ENCODE measurements around the gene FTO. TPM values are rescaled to one million over a fixed set of nuclear protein-coding genes. Genes with fewer than 3 reads are reported as not detected.

The FTO gene
- total RNA-seq, 2 donors from 2014 or later: 72.7 to 73.6 TPM

DNA sequence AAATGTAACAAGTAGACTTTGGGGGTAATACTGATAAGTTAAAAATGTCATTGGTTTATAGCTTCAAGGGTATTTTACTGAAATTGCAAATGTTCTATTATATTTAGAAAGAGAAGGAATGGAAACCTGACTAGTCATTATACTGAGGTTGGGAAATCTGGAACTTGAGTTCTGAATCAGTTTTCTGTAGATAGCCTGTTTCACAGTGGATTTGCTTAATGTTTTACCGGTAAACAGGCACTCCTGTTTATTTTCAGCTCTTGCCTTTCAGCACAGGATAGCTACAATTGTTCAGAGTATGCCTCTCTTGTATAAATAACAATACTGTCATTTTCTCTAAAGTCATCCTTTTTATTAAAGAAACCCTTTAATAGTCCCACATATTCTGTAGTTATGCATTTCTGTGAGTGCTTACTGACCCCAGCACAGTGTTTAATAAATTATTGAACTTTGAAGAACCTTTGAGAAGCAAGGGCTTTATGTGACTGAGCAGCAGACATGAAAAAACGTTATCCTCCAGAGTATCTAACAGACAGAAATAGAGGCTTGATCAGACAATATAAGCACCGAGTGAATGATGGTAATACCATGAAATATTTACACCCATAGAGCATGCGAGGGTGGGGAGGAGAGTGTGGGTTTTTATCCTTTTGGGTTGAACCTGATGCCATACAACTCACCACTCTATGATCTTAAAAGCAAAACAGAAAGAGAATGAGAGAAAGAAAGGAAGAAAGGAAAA is 58.2 kb downstream of the FTO start:
- no peaks in the 10 kb centered on the region for H3K36me3 ChIP-seq
- H3K4me3 ChIP-seq: no peak overlapping the region
- 74% methylated on average over 4 of the region's 4 CpGs for WGBS
- no peaks in the 10 kb centered on the region for H3K9me3 ChIP-seq
- TF ChIP-seq, protein P1, sequence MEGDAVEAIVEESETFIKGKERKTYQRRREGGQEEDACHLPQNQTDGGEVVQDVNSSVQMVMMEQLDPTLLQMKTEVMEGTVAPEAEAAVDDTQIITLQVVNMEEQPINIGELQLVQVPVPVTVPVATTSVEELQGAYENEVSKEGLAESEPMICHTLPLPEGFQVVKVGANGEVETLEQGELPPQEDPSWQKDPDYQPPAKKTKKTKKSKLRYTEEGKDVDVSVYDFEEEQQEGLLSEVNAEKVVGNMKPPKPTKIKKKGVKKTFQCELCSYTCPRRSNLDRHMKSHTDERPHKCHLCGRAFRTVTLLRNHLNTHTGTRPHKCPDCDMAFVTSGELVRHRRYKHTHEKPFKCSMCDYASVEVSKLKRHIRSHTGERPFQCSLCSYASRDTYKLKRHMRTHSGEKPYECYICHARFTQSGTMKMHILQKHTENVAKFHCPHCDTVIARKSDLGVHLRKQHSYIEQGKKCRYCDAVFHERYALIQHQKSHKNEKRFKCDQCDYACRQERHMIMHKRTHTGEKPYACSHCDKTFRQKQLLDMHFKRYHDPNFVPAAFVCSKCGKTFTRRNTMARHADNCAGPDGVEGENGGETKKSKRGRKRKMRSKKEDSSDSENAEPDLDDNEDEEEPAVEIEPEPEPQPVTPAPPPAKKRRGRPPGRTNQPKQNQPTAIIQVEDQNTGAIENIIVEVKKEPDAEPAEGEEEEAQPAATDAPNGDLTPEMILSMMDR (IDR thresholded peaks at IDR 0.05): no peak
- TF ChIP-seq POLR2AphosphoS5 (IDR thresholded peaks at IDR 0.05) (no peak), POLR2A (IDR thresholded peaks at IDR 0.05) (no peak)
- no peak overlapping the region for H3K27ac ChIP-seq
- no peaks in the 10 kb centered on the region for H3K27me3 ChIP-seq (replicated peaks; ENCODE audit: insufficient read depth)
- intact Hi-C loops (cut with DNase I): loop anchor here (10.0 kb wide), 1 partner anchor 1613 kb away; no protein-coding TSS in a partner anchor
- no peaks in the 10 kb centered on the region for H3K4me1 ChIP-seq (replicated peaks)
- DNase-seq (ENCODE audit: low spot score): no peak

DNA sequence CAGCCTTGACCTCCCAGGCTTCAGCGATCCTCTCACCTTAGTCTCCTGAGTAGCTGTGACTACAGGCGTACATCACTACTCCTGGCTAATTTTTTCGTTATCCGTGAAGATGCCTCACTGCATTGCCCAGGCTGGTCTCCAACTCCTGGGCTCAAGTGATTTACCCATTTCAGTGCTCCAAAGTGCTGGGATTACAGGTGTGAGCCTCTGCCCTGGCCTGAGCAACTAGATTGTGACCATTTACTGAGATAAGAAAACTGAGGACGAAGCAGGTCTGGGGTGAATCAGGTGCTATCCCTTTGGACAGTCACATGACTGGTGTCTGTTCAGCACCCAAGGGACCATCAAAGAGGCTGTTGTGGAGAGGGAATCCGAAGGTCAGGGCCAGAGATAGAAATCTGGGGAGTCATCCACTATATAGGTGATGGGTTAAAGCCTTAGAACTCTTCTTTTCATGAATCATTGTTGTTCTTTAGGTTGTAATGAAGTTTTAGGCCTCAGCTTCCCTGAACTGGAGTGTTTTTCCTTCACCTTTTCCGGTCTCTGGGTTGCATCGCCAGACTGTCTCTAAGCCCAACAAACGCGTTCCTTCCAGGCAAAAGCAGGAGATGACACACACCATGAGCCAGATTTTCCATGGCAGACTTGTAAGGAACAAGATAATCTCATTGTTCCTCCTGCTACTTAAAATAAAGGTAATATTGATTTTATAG is 62.5 kb downstream of the FTO start:
- TF ChIP-seq POLR2AphosphoS5 (IDR thresholded peaks at IDR 0.05): no peak
- TF ChIP-seq, protein P1 (IDR thresholded peaks at IDR 0.05): no peak
- TF ChIP-seq POLR2A (IDR thresholded peaks at IDR 0.05): no peak
- Histone ChIP-seq H3K9me3 (no peaks in the 10 kb centered on the region), H3K27me3 (replicated peaks; ENCODE audit: insufficient read depth) (no peaks in the 10 kb centered on the region), H3K36me3 (no peaks in the 10 kb centered on the region), H3K27ac (no peak overlapping the region), H3K4me1 (replicated peaks) (no peaks in the 10 kb centered on the region), H3K4me3 (no peak overlapping the region)
- no peak for DNase-seq (ENCODE audit: low spot score)
- 89% methylated on average over 10 of the region's 10 CpGs for WGBS
- intact Hi-C loops (cut with DNase I): loop anchor here (10.0 kb wide), 1 partner anchor 1608 kb away; no protein-coding TSS in a partner anchor

DNA sequence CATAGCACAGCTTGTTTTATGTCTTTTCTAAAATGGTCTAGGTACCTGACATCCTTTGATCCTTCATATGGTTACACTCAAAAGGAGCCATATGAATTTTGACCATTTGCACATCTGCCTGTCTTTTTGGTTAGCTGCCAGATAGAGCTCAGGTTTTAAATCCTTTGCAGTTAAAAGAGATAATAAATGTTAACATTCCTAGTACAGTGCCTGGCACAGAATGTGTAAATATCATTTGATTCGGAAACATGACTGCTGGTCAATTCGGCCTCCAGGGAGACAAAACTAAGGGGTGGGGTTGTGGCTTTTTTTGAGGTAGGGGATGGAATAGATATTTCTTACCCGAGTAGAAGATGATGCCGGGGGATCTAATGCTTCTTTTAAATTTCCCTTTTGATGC is 64.2 kb downstream of the FTO start:
- no peaks in the 10 kb centered on the region for H3K27me3 ChIP-seq (replicated peaks; ENCODE audit: insufficient read depth)
- no peak for DNase-seq (ENCODE audit: low spot score)
- no peaks in the 10 kb centered on the region for H3K4me1 ChIP-seq (replicated peaks)
- TF ChIP-seq, protein P1 (IDR thresholded peaks at IDR 0.05): no peak
- TF ChIP-seq POLR2AphosphoS5 (IDR thresholded peaks at IDR 0.05) (no peak), POLR2A (IDR thresholded peaks at IDR 0.05) (no peak)
- whole genome bisulfite sequencing: 43% methylated on average over 4 of the region's 4 CpGs
- intact Hi-C loops (cut with DNase I): loop anchor here (10.0 kb wide), 1 partner anchor 1607 kb away; no protein-coding TSS in a partner anchor
- H3K27ac ChIP-seq: no peak overlapping the region
- no peaks in the 10 kb centered on the region for H3K9me3 ChIP-seq
- no peak overlapping the region for H3K4me3 ChIP-seq
- H3K36me3 ChIP-seq: no peaks in the 10 kb centered on the region

DNA sequence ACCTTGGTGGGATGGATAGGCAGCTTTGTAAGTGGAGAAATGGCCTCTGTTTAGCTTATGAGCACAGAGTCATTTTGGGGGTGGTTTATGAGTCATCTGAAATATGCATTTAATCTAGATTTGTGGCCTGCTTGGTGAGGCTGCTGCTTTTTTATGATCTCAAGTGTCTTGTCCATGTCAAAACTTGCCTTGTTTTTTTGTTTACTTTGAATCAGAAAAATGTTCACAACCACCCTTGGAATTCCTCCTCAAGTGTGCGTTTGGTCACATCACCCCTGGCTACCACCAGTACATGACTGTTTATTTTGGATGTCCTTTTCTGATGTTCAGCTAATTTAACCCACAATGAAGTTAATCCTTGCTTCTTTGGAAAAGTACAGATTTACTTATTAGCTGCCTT is 64.6 kb downstream of the FTO start:
- Histone ChIP-seq H3K27me3 (replicated peaks; ENCODE audit: insufficient read depth) (no peaks in the 10 kb centered on the region), H3K4me1 (replicated peaks) (no peaks in the 10 kb centered on the region), H3K4me3 (no peak overlapping the region), H3K9me3 (no peaks in the 10 kb centered on the region), H3K36me3 (no peaks in the 10 kb centered on the region), H3K27ac (no peak overlapping the region)
- peak; percentile 11 for DNase-seq (ENCODE audit: low spot score)
- intact Hi-C loops (cut with DNase I): loop anchor here (10.0 kb wide), 1 partner anchor 1606 kb away; no protein-coding TSS in a partner anchor
- TF ChIP-seq POLR2AphosphoS5 (IDR thresholded peaks at IDR 0.05): peak; percentile 45
- TF ChIP-seq POLR2A (IDR thresholded peaks at IDR 0.05): no peak
- 8% methylated on average over 1 of the region's 1 CpG for WGBS

DNA sequence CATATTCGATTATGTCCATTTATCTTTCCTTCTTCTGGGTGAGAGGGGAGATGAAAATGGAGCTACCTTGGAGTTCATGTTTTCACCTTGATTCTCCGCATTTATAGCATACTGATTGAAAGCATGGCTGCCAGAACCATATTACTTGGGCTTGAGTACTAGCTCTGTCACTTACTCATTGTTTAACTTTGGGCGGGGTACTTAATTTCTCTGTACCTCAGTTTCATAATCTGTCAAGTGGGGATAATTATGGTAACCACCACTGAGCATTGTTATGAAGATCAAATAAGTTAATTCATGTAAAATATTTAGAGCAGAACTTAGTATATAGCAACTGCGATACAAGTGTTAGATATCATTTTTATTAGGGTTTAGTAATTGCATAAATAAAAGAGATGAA is 65.2 kb downstream of the FTO start:
- Histone ChIP-seq H3K4me3 (no peak overlapping the region), H3K27me3 (replicated peaks; ENCODE audit: insufficient read depth) (no peaks in the 10 kb centered on the region), H3K9me3 (no peaks in the 10 kb centered on the region), H3K36me3 (no peaks in the 10 kb centered on the region), H3K27ac (no peak overlapping the region), H3K4me1 (replicated peaks) (no peaks in the 10 kb centered on the region)
- no peak for DNase-seq (ENCODE audit: low spot score)
- intact Hi-C loops (cut with DNase I): loop anchor here (10.0 kb wide), 1 partner anchor 1606 kb away; no protein-coding TSS in a partner anchor
- no peak for TF ChIP-seq POLR2AphosphoS5 (IDR thresholded peaks at IDR 0.05)
- TF ChIP-seq POLR2A (IDR thresholded peaks at IDR 0.05): no peak
- TF ChIP-seq, protein P1 (IDR thresholded peaks at IDR 0.05): no peak
- WGBS: 85% methylated on average over 4 of the region's 4 CpGs

Data from prostate gland (tissue), 2 donors.